ENCODE results near the gene FAM174B.
A peak's percentile ranks its signal among the peaks of the same experiment; 100 is the strongest.

The FAM174B gene

DNA sequence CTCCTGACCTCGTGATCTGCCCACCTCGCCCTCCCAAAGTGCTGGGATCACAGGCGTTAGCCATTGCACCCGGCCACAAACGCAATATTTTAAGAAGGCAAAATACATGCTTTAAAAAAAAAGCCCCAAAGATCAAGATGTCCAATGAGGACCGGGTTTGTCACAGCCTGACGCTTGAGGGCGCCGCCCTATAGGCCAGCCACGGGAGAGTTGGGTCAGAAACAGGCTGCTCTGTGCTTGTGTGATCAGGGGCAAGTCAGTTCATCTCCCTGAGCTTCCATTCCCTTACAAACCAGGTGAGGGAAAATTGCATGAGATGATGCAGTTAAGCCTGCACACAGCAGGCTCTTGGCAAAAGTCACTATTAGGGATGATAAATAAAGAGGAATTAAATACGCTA, 23.9 kb downstream of the FAM174B start:
- no peaks in the 10 kb centered on the region for H3K9me2 ChIP-seq (replicated peaks; ENCODE audit: low read depth, low read length)
- H3K79me2 ChIP-seq (ENCODE audit: insufficient read depth, low read length) = no peaks in the 10 kb centered on the region
- H3K9me3 ChIP-seq (ENCODE audit: insufficient read depth, low read depth, low read length) = no peaks in the 10 kb centered on the region
- no peak overlapping the region for H2AFZ ChIP-seq (ENCODE audit: low read length)
- no peaks in the 10 kb centered on the region for H3F3A ChIP-seq (ENCODE audit: low read depth)
- H3K9ac ChIP-seq (ENCODE audit: low read depth, low read length, poor library complexity, severe bottlenecking) = no peak overlapping the region
- no peak overlapping the region for H3K4me2 ChIP-seq (ENCODE audit: low read depth, low read length, poor library complexity, severe bottlenecking)
- no peaks in the 10 kb centered on the region for H3K4me1 ChIP-seq (ENCODE audit: insufficient read depth, low read length, poor library complexity, severe bottlenecking)
- TF ChIP-seq, protein P1, sequence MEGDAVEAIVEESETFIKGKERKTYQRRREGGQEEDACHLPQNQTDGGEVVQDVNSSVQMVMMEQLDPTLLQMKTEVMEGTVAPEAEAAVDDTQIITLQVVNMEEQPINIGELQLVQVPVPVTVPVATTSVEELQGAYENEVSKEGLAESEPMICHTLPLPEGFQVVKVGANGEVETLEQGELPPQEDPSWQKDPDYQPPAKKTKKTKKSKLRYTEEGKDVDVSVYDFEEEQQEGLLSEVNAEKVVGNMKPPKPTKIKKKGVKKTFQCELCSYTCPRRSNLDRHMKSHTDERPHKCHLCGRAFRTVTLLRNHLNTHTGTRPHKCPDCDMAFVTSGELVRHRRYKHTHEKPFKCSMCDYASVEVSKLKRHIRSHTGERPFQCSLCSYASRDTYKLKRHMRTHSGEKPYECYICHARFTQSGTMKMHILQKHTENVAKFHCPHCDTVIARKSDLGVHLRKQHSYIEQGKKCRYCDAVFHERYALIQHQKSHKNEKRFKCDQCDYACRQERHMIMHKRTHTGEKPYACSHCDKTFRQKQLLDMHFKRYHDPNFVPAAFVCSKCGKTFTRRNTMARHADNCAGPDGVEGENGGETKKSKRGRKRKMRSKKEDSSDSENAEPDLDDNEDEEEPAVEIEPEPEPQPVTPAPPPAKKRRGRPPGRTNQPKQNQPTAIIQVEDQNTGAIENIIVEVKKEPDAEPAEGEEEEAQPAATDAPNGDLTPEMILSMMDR (conservative IDR thresholded peaks at IDR 0.05; ENCODE audit: low read length) = peak; percentile 25; the same call in 1 of the 2 replicates
- TF ChIP-seq EZH2phosphoT487 (IDR thresholded peaks at IDR 0.05; ENCODE audit: borderline replicate concordance) = no peak
- no peaks in the 10 kb centered on the region for H4K20me1 ChIP-seq (ENCODE audit: insufficient read depth, low read length, poor library complexity, severe bottlenecking)
- H3K36me3 ChIP-seq (ENCODE audit: insufficient read depth, low read length) = no peaks in the 10 kb centered on the region
- no peak overlapping the region for H3K4me3 ChIP-seq (ENCODE audit: low read length, poor library complexity, severe bottlenecking)
- no peaks in the 10 kb centered on the region for H3K27me3 ChIP-seq (ENCODE audit: insufficient read depth, low read length, poor library complexity, severe bottlenecking)

DNA sequence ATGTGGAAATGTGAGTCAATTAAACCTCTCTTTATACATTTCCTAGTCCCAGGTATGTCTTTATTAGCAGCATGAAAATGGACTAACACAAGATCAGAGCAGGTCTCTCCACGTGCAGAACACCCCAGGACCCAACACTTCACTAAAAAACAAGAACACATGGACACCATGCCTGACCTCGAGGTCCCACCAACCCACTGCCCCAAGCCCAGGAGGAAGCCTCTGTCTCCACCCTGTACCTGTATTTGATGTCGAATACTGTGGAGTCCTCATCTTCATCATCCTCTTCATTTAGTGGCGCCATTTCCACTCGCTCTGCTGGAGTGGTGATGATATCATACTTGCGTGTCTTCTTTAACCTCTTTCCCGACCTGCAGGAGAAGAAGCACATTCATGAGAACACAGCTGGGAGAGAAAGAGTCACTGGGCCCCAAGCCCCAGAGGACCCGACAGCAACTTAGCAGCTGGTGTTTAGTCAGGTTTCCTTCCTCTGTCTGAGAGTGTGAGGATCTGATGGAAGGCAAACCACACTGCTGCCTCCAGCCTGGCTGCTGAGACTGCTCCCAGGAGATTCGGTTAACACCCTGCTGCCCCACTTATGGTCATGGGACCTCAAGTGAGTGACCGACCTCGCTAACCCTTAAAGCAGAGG, 25.5 kb downstream of the FAM174B start:
- Histone ChIP-seq H3K79me2 (ENCODE audit: insufficient read depth, low read length) (no peaks in the 10 kb centered on the region), H3K9me3 (ENCODE audit: insufficient read depth, low read depth, low read length) (no peaks in the 10 kb centered on the region), H3F3A (ENCODE audit: low read depth) (no peaks in the 10 kb centered on the region), H3K9ac (ENCODE audit: low read depth, low read length, poor library complexity, severe bottlenecking) (no peak overlapping the region), H2AFZ (ENCODE audit: low read length) (no peak overlapping the region), H3K27me3 (ENCODE audit: insufficient read depth, low read length, poor library complexity, severe bottlenecking) (no peaks in the 10 kb centered on the region), H3K36me3 (ENCODE audit: insufficient read depth, low read length) (no peaks in the 10 kb centered on the region), H3K4me3 (ENCODE audit: low read length, poor library complexity, severe bottlenecking) (no peak overlapping the region), H3K4me1 (ENCODE audit: insufficient read depth, low read length, poor library complexity, severe bottlenecking) (no peaks in the 10 kb centered on the region), H4K20me1 (ENCODE audit: insufficient read depth, low read length, poor library complexity, severe bottlenecking) (no peaks in the 10 kb centered on the region), H3K4me2 (ENCODE audit: low read depth, low read length, poor library complexity, severe bottlenecking) (no peak overlapping the region), H3K9me2 (replicated peaks; ENCODE audit: low read depth, low read length) (no peaks in the 10 kb centered on the region)
- no peak for TF ChIP-seq EZH2phosphoT487 (IDR thresholded peaks at IDR 0.05; ENCODE audit: borderline replicate concordance)
- TF ChIP-seq, protein P1 (conservative IDR thresholded peaks at IDR 0.05; ENCODE audit: low read length) = no peak

DNA sequence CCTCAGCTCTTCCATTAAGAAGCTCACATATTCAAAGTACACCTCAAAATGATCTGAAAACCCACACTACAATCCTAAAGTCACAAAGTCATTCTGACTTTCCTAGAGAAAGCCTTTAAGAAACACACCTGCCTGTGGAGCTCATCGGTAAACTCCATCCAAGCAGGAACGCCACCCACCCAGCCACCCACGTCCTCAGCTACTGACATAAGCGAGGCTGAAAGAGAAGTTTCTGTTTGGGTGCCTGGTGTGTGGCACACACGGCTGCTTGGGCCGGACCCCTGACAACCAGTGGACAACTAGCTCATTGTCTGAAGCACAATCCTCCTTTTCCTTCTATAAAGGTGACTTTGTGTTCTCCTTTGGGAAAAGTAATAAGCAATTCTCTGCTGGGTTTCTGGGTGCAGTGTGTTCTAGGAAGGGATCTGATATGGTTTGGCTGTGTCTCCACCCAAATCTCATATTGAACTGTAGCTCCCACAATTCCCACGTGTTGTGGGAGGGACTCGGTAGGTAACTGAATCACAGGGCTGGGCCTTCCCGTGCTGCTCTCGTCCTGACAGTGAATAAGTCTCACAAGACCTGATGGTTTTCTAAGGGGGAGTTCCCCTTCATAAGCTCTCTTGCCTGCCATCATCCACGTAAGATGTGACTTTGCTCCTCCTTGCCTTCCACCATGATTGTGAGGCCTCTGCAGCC, 26.1 kb downstream of the FAM174B start:
- Histone ChIP-seq H3K79me2 (ENCODE audit: insufficient read depth, low read length) (no peaks in the 10 kb centered on the region), H3K4me1 (ENCODE audit: insufficient read depth, low read length, poor library complexity, severe bottlenecking) (no peaks in the 10 kb centered on the region), H3K4me2 (ENCODE audit: low read depth, low read length, poor library complexity, severe bottlenecking) (no peak overlapping the region)

More for the DNA sequence above, 26.1 kb downstream of the FAM174B start:
- Histone ChIP-seq H3K27me3 (ENCODE audit: insufficient read depth, low read length, poor library complexity, severe bottlenecking) (no peaks in the 10 kb centered on the region), H2AFZ (ENCODE audit: low read length) (no peak overlapping the region), H4K20me1 (ENCODE audit: insufficient read depth, low read length, poor library complexity, severe bottlenecking) (no peaks in the 10 kb centered on the region), H3K36me3 (ENCODE audit: insufficient read depth, low read length) (no peaks in the 10 kb centered on the region), H3K9me2 (replicated peaks; ENCODE audit: low read depth, low read length) (no peaks in the 10 kb centered on the region), H3K9ac (ENCODE audit: low read depth, low read length, poor library complexity, severe bottlenecking) (no peak overlapping the region), H3F3A (ENCODE audit: low read depth) (no peaks in the 10 kb centered on the region), H3K4me3 (ENCODE audit: low read length, poor library complexity, severe bottlenecking) (no peak overlapping the region), H3K9me3 (ENCODE audit: insufficient read depth, low read depth, low read length) (no peaks in the 10 kb centered on the region)
- no peak for TF ChIP-seq EZH2phosphoT487 (IDR thresholded peaks at IDR 0.05; ENCODE audit: borderline replicate concordance)
- TF ChIP-seq, protein P1 (conservative IDR thresholded peaks at IDR 0.05; ENCODE audit: low read length) = no peak
